Urinary bladder (tissue), 4 donors: ENCODE results near the gene ABCC5. TPM values are rescaled to one million over a fixed set of nuclear protein-coding genes. Genes with fewer than 3 reads are reported as not detected.
"Not testable (repeated sequence)": the region's sequence is repeated elsewhere in the genome, so short reads cannot be mapped to it uniquely, and the experiment has no call there.

Experiments
- DNase-seq: peaks from one replicate; pipeline ENCODE4 v3.0.0-alpha.2; 2015; ENCODE audit errors: extremely low spot score
- H3K27ac ChIP-seq: one replicate; pipeline ENCODE4 v1.5.1; 2013; ENCODE audit warnings: low read depth, mild to moderate bottlenecking, moderate library complexity
- H3K36me3 ChIP-seq: one replicate; pipeline ENCODE4 v1.6.1; 2013; ENCODE audit warnings: mild to moderate bottlenecking, moderate library complexity; ENCODE audit not compliant: insufficient read depth
- H3K4me1 ChIP-seq: one replicate; pipeline ENCODE4 v1.6.1; 2013; ENCODE audit warnings: mild to moderate bottlenecking, moderate library complexity; ENCODE audit not compliant: insufficient read depth
- H3K4me3 ChIP-seq: one replicate; pipeline ENCODE4 v1.5.1; 2013; ENCODE audit warnings: low read depth, low read length
- WGBS: extraction: QIAGEN DNeasy Blood & Tissue Kit; methylation state at CpG from one replicate; pipeline ENCODE4 v1.1.7; 2013; 5-methylcytosine and 5-hydroxymethylcytosine counted together
- polyA plus RNA-seq: library from polyadenylated mRNA; stranded (reverse); fragments of 200-250 nt; gene quantifications from one replicate; pipeline ENCODE4 v1.2.3, GENCODE V29; 2013
- total RNA-seq: library from RNA; depleted of rRNA; stranded (reverse); fragments of >200 nt; gene quantifications from one replicate; pipeline ENCODE4 v1.2.3, GENCODE V29; 2014
- donor health status: healthy with polysubstance abuse.
- donor health status: healthy.

Gene ABCC5
- total and polyA plus RNA-seq, 2 donors, result 22.3 to 47.5 TPM

DNA sequence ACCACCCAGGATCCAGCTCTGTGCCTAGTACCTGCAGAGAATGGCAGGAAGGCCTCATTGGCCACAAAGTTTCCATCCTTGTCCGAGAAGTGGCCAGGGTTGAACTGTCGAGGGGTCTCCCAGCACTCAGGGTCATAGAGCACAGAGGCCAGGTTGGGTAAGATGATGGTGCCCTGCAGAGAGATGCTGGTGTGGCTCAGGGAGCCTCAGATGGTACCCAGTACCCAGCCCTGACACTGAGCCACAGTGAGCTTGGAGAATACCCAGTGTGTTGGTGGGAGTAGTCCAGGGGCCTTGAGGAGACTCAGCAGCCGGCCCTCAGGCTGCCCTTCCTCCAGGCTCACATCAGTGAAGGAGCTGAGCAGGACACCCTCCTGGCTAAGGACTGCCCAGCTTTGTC, 121.5 kb downstream of the ABCC5 start:
- H3K27ac ChIP-seq, result no peak overlapping the region
- DNase-seq, result no peak
- no peaks in the 10 kb centered on the region for H3K36me3 ChIP-seq
- no peaks in the 10 kb centered on the region for H3K4me1 ChIP-seq
- 84% methylated on average over 3 of the region's 3 CpGs for WGBS
- no peak overlapping the region for H3K4me3 ChIP-seq

DNA sequence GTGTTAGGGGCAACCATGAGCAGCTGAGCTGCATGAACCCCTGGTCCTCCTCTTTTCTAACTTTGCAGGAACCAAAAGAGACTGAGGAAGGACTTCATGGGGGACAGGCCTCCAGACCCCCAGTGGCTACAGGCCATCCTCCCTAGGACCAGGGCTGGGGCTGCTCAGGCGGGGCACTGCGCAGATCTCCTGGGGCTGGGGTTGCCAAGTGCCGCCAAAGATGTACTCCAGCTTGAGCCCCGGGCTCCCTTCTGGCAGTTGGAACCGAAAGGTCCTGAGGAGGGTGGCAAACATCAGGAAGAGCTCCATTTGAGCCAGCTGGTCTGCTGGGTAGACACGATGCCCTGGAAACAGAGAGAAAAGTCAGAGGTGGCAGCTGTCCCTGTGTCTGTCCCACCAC, 121.9 kb downstream of the ABCC5 start:
- WGBS, result 86% methylated on average over 6 of the region's 6 CpGs
- DNase-seq, result no peak
- Histone ChIP-seq H3K4me3 (no peak overlapping the region), H3K36me3 (no peaks in the 10 kb centered on the region), H3K27ac (no peak overlapping the region), H3K4me1 (no peaks in the 10 kb centered on the region)

DNA sequence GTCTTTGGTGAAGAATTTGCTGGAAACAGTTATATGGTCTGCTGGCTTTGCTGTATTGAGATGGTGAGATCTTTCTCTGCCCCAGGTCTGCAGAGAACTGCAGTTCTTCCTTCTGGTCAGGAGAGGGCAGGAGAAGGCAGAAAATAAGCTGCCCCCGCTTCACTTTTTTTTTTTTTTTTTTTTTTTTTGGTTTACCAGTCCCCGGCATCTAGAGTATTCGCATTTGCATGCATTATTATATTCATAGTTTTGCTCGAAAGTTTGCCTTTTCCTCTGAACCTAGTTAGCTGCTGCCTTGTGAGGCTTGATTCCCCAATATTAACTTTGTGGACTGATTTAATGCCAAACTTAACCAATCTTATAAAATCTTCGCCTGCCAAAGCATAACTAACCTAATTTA, 122.4 kb downstream of the ABCC5 start:
- Histone ChIP-seq H3K27ac (no peak overlapping the region), H3K4me1 (no peaks in the 10 kb centered on the region), H3K36me3 (no peaks in the 10 kb centered on the region), H3K4me3 (no peak overlapping the region)
- WGBS, result 16% methylated on average over 5 of the region's 5 CpGs
- no peak for DNase-seq

DNA sequence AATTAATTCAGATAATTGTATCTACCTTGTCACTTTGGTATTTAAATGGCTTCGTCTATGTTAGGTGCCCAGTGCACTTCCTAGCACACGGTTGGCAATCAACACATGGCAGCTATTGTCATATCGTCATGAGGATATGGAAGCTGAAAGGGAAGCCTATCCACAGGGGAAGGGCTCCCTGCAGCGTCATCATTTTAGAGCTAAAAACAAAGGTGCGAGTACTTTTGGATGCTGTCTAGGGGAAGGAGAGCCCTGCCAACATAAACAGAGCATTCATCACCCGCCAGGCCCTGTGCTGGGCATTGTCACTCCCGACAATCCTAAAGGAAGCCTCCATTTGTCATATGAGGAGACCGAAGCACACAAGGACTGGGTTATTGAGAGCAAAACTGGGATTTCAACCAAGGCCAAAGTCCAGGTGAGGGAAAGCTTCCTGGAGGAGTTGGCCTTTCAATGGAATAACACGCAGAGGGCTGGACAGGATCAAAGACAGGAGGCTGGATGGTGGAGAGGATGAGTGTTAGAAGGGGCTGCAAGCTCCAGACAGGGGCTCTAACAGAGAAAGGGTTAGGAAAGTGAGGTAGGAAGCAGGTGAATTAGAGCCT, 125.0 kb downstream of the ABCC5 start:
- Histone ChIP-seq H3K27ac (no peak overlapping the region), H3K36me3 (no peaks in the 10 kb centered on the region), H3K4me3 (no peak overlapping the region), H3K4me1 (no peaks in the 10 kb centered on the region)
- 64% methylated on average over 9 of the region's 9 CpGs for WGBS
- no peak for DNase-seq

DNA sequence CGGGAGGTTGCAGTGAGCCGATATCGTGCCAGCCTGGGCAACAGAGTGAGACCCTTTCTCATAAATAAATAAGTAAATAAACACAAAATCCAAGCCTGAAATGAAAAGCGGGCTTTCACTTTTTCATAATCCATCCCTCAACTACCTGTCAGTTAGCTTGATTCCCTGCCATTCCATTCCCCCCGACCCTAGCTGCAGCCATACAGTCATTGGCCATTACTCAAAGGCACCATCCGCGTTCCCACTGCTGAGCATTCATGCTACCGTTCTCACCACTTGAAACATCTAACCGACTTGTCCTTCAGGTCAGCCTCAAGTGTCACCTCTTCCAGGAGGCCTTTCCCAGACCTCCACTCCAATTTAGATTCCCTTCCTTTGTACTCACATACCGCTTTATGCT, 131.9 kb downstream of the ABCC5 start:
- WGBS, result 95% methylated on average over 10 of the region's 10 CpGs
- Histone ChIP-seq H3K36me3 (no peaks in the 10 kb centered on the region), H3K4me3 (no peak overlapping the region), H3K27ac (no peak overlapping the region), H3K4me1 (peaks cover 3% of the 10 kb centered on the region)
- DNase-seq, result no peak

DNA sequence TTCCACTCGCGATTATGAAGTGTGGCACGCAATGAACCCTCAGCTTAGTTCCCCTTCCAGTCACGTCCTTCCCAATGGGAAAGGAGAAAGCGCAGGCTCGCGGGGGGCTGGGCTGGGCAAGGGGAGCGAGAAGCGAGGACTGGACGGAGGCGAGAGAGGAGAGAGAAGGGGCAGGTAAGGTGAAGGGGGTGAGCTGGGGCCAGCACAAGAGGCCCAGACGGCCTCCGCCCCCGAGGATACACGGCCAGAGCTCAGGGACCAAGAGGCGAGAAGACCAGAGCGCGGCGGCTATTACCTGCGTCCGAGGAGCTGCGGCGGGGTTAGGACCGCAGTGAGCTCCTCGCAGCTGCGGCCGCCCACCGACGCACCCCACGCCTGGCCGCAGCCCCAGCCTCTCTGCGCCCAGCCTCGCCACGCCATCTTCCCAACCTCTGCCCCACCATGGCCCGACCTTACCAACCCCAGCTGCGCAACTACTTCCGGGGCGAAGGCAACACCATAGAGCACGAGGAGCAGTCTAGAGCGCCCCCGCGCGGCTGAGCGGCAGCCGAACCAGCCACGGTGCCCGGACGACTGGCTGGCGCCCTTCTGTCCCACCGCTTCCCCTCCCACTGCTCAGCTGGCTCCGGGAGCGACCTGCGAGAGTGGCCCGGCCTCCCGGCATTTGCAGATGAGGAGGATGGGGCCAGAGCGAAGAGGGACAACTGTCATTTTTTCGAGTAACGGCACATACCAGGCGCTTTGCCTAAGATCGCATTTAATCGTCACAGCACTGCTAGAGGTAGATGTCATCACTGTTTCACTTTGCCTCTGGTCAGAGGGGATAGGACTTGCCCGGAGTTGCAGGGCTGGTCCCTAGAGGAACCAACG, 133.0 kb downstream of the ABCC5 start, which contains the start of gene PARL:
Gene PARL (minus strand): TSS at position 454 of the 870 bp plus-strand sequence. CDS start 34 bp downstream, at position 420.
- Histone ChIP-seq H3K27ac (peak within 1 kb of the TSS; percentile 66), H3K4me3 (peak within 1 kb of the TSS; percentile 91), H3K4me1 (peaks cover 3% of the 10 kb centered on the region), H3K36me3 (no peaks in the 10 kb centered on the region)
- WGBS, result under 1% methylated on average over 63 of the region's 63 CpGs
- peak; percentile 87 for DNase-seq

DNA sequence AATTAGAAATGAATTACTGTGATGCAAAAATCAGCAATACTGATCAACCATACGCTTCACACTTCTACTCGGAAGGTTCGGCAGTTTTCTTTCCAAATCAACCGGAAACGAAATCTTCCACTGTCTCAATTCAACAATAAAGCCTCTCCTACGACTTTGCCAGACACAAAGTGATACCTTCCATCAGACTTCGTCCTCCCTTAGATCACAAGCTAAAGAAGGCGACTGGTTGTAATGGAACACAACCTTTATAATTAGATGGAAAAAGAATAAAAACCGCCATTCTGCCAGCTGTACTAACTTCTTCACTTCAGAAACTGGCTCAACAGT, 133.6 kb downstream of the ABCC5 start:
- DNase-seq, result no peak
- H3K4me1 ChIP-seq, result peaks cover 3% of the 10 kb centered on the region
- H3K27ac ChIP-seq, result no peak overlapping the region
- peak overlapping the region; percentile 91 for H3K4me3 ChIP-seq
- no peaks in the 10 kb centered on the region for H3K36me3 ChIP-seq
- WGBS, result 2% methylated on average over 9 of the region's 9 CpGs

DNA sequence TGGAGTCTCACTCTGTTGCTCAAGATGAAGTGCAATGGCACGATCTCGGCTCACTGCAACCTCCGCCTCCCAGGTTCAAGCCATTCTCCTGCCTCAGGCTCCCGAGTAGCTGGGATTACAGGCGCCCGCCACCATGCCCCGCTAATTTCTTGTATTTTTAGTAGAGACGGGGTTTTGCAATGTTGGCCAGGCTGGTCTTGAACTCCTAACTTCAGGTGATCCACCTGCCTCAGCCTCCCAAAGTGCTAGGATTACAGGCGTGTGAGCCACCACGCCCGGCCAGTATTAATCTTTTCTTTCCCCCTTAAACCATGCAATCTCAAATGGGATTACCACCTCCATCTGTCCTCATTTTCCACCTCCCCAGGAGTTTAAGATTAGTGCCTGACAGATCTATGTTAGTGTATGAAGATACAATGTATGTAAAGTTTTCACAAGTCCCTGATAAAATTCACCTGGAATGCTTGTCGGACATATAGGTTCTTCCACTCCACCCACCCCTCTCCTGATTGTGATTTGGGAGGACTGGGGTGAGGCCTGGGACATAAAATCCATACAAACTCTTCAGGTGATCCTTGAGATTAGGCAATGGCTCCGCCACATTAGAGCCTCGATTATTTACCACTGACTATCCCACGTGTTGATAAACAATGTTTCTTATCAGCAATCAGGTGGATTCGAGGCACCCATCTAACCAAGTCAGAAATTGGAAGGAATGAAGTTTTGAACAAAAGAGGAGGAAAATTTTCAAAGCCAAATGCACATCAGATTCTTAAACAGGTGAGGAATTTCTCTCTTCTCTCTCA, 134.2 kb downstream of the ABCC5 start:
- WGBS, result 60% methylated on average over 16 of the region's 16 CpGs
- DNase-seq, result no peak
- Histone ChIP-seq H3K4me1 (peaks cover 3% of the 10 kb centered on the region), H3K4me3 (peak overlapping the region; percentile 91), H3K27ac (no peak overlapping the region), H3K36me3 (no peaks in the 10 kb centered on the region)

DNA sequence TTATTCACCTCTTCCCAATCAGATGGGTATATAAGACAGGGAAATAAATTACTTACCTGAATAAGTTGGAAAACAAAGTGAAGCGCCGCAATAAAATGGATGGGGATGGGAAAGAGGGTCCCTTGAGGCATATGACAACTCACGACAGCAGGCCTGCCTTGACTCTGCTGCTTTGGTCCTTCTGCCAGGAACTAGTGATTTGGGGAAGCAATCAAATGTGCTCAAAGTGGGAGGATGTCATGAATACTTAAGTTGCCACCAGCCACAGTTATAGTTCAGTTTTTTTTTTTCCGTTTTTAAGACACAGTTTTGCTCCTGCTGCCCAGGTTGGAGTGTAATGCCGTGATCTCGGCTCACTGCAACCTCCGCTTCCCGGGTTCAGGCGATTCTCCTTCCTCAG, 137.6 kb downstream of the ABCC5 start:
- Histone ChIP-seq H3K4me3 (no peak overlapping the region), H3K4me1 (peaks cover 3% of the 10 kb centered on the region), H3K27ac (no peak overlapping the region), H3K36me3 (no peaks in the 10 kb centered on the region)
- DNase-seq, result no peak
- WGBS, result 90% methylated on average over 9 of the region's 9 CpGs

DNA sequence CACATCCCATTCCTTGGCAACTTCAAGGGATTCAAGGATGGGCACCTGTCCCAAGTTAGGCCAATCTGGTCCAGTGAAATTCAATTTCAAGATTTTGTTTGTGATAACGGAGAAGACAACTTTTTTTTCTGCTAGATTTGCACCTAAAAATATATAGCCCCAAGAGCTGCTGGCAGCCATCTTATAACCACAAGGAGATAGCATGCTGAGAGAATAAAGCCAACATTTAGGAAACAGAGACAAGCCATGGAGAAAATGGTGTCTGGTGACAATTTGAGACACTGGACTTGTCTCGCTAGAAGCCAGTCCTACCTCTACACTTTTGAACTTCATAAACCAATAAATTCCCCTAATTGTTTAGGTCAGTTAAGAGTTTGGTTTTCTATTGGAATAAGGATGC, 138.4 kb downstream of the ABCC5 start:
- no peak for DNase-seq
- Histone ChIP-seq H3K27ac (no peak overlapping the region), H3K36me3 (no peaks in the 10 kb centered on the region), H3K4me3 (no peak overlapping the region), H3K4me1 (peaks cover 3% of the 10 kb centered on the region)
- 95% methylated on average over 2 of the region's 2 CpGs for WGBS

DNA sequence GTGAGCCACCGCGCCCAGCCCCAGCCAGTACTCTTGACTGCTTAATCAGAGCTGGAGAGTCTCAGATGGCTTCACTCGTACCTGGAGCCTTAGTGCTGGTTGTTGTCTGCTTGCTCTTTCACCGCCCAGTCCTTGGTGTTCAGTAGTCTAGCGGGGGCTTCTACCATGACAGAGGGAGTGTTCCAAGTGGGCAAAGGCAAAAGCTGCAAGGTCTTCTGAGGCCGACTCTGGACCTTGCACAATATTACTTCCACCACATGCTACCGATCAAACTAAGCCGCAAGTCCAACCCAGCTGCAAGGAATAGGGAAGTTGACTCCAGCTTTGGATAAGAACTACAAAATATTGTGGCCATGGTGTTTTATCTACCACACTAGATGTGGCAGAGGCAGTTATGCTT, 139.6 kb downstream of the ABCC5 start:
- H3K4me1 ChIP-seq, result no peaks in the 10 kb centered on the region
- 86% methylated on average over 8 of the region's 8 CpGs for WGBS
- no peaks in the 10 kb centered on the region for H3K36me3 ChIP-seq
- H3K27ac ChIP-seq, result no peak overlapping the region
- DNase-seq, result no peak
- H3K4me3 ChIP-seq, result no peak overlapping the region

DNA sequence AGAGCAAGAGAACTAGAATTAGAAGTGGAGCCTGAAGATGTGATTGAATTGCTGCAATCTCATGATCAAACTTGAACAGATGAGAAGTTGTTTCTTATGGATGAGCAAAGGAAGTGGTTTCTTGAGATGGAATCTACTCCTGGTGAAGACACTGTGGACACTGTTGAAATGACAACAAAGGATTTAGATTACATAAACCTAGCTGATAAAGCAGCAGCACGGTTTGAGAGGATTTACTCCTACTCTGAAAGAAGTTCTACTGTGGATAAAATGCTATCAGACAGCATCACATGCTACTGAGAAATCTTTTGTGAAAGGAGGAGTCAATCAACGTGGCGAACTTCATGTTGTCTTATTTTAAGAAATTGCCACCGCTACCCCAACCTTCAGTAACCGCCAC, 140.5 kb downstream of the ABCC5 start:
- not testable (repeated sequence) for DNase-seq, H3K36me3 ChIP-seq
- 73% methylated on average over 5 of the region's 5 CpGs for WGBS

DNA sequence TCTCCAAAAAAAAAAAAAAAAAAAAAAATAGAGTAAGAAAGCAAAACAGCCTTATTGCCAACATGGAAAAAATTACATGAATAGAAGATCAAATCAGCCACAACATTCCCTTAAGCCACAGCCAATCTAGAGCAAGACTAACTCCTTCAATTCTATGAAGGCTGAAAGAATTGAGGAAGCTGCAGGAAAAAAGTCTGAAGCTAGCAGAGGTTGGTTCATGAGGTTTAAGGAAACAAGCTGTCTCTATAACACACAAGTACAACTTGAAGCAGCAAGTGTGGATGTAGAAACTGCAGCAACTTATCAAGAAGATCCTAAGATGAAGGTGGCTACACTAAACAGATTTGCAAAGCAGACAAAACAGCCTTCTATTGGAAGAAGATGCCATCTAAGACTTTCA, 142.3 kb downstream of the ABCC5 start:
- H3K4me3 ChIP-seq, result no peak overlapping the region
- DNase-seq, result no peak
- no peak overlapping the region for H3K27ac ChIP-seq
- H3K36me3 ChIP-seq, result no peaks in the 10 kb centered on the region
- H3K4me1 ChIP-seq, result no peaks in the 10 kb centered on the region

More for the DNA sequence above, 140.5 kb downstream of the ABCC5 start:
- not testable (repeated sequence) for H3K27ac ChIP-seq, H3K4me1 ChIP-seq, H3K4me3 ChIP-seq

DNA sequence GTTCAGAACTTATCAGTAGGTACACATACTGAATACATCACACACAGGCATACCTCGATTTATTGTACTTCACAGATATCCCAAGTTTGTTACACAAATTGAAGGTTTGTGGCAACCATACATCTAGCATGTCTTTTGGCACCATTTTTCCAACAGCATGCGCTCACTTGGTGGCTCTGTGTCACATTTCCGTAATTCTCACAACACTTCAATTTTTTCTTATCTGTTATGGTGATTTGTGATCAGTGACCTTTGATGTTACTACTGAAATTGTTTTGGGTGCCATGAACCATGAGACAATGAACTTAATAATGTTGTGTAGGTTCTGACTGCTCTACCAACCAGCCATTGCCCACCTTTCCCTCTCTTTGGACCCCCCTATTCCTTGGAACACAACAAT, 143.8 kb downstream of the ABCC5 start:
- H3K36me3 ChIP-seq, result no peaks in the 10 kb centered on the region

More for the DNA sequence above, 143.8 kb downstream of the ABCC5 start:
- DNase-seq, result no peak
- no peak overlapping the region for H3K27ac ChIP-seq
- 94% methylated on average over 3 of the region's 3 CpGs for WGBS
- H3K4me1 ChIP-seq, result no peaks in the 10 kb centered on the region
- H3K4me3 ChIP-seq, result no peak overlapping the region
